GM12878 (cell line): ENCODE measurements around the gene DHRS12. TPM values are rescaled to one million over a fixed set of nuclear protein-coding genes. Genes with fewer than 3 reads are reported as not detected.
A peak's percentile ranks its signal among the peaks of the same experiment; 100 is the strongest.

Experiments
- ATAC-seq: fragments of 200-7000 bp; cut with Tn5 transposase; 3 replicates; pipeline ENCODE4 v1.9.1; 2020; ENCODE audit warnings: mild to moderate bottlenecking, moderate library complexity
- BruUV-seq: library from RNA; stranded (reverse); fragments of 400-500 nt; replicated peaks from 2 replicates; lab custom pipeline; 2021; lab: Mats Ljungman, UMichigan
- CTCF ChIA-PET: fragments of 300-600 bp; sonication (Branson Sonifier 250); formaldehyde crosslinking; extraction: SDS; loops from one replicate; lab custom pipeline; 2021; ENCODE audit warnings: inconsistent platforms; lab: Yijun Ruan, JAX
- POLR2A ChIA-PET: fragments of 350-600 bp; formaldehyde crosslinking; extraction: SDS; loops from one replicate; lab custom pipeline; 2021; ENCODE audit warnings: inconsistent platforms; lab: Charles Lee
- RAD21 ChIA-PET: fragments of 300-600 bp; sonication (Branson Sonifier 250); formaldehyde crosslinking; loops from one replicate; lab custom pipeline; 2023; ENCODE audit warnings: antibody characterized with exemption; ENCODE audit not compliant: unreplicated experiment; lab: Charles Lee
- SMC1A ChIA-PET: fragments of 300-600 bp; sonication (Branson Sonifier 250); formaldehyde crosslinking; loops from one replicate; lab custom pipeline; 2023; ENCODE audit not compliant: unreplicated experiment, uncharacterized antibody; lab: Charles Lee
- DNase-seq: peaks from one replicate; pipeline ENCODE4 v3.0.0-alpha.2; 2011; ENCODE audit warnings: low read depth, low spot score
- FAIRE-seq: peaks from 3 replicates; lab custom pipeline; 2011; peaks lifted over from hg19 to GRCh38; lab: Jason Lieb, UNC
- H2AFZ ChIP-seq: 2 replicates; pipeline ENCODE4 v1.6.0; 2011; ENCODE audit warnings: low read depth, low read length, control low read depth; ENCODE audit not compliant: control insufficient read depth
- H3K27ac ChIP-seq: 2 replicates; pipeline ENCODE4 v1.5.1; 2011; ENCODE audit warnings: control low read depth; ENCODE audit not compliant: control insufficient read depth, insufficient read depth
- H3K27me3 ChIP-seq, 2 experiments: replicated peaks in 1 of 2; 2 replicates each; pipeline versions ENCODE4 v1.6.0 to v1.6.1; 2011; ENCODE audit warnings: low read length in 1 of 2; ENCODE audit not compliant: control insufficient read depth in 2 of 2, insufficient read depth in 2 of 2
- H3K36me3 ChIP-seq, 2 experiments: 2 replicates each; pipeline ENCODE4 v1.5.1; 2011; ENCODE audit warnings: low read length in 1 of 2; ENCODE audit not compliant: control insufficient read depth in 2 of 2, insufficient read depth in 2 of 2
- H3K4me1 ChIP-seq: 2 replicates; pipeline ENCODE4 v1.6.1; 2011; ENCODE audit warnings: mild to moderate bottlenecking, low read length, moderate library complexity, mixed read lengths; ENCODE audit not compliant: control insufficient read depth, insufficient read depth
- H3K4me2 ChIP-seq: 2 replicates; pipeline ENCODE4 v1.6.0; 2011; ENCODE audit warnings: control low read depth; ENCODE audit not compliant: control insufficient read depth, insufficient read depth
- H3K4me3 ChIP-seq: fragments of 200-600 bp; sonication (generic); 2 replicates; pipeline ENCODE4 v1.5.1; 2016
- H3K79me2 ChIP-seq: 2 replicates; pipeline ENCODE4 v1.6.0; 2011; ENCODE audit warnings: low read length; ENCODE audit not compliant: control insufficient read depth, insufficient read depth
- H3K9ac ChIP-seq: 2 replicates; pipeline ENCODE4 v1.8.0; 2011; ENCODE audit warnings: low read length, control low read depth, mixed read lengths; ENCODE audit not compliant: control insufficient read depth, insufficient read depth
- H3K9me3 ChIP-seq: replicated peaks from 3 replicates; pipeline ENCODE4 v1.5.1; 2011; ENCODE audit warnings: mild to moderate bottlenecking, low read length; ENCODE audit not compliant: control insufficient read depth, insufficient read depth
- H4K20me1 ChIP-seq: 2 replicates; pipeline ENCODE4 v1.6.0; 2011; ENCODE audit not compliant: control insufficient read depth, insufficient read depth
- BMI1 ChIP-seq: fragments of 450-650 bp; IDR thresholded peaks from 2 replicates; pipeline ENCODE4 v1.6.1; 2016; ENCODE audit warnings: mild to moderate bottlenecking, moderate library complexity, borderline replicate concordance
- ESRRA ChIP-seq: IDR thresholded peaks from 2 replicates; pipeline ENCODE4 v1.6.1; 2012; ENCODE audit warnings: mild to moderate bottlenecking, low read length, improper control_type of control experiment
- POLR2A ChIP-seq: IDR thresholded peaks from 2 replicates; pipeline ENCODE4 v1.6.1; 2011; ENCODE audit warnings: low read depth, mild to moderate bottlenecking, low read length
- SP1 ChIP-seq: IDR thresholded peaks from one replicate; pipeline ENCODE4 v1.6.1; 2011; ENCODE audit warnings: low read depth, low read length
- SPI1 ChIP-seq: IDR thresholded peaks from 2 replicates; pipeline ENCODE4 v1.6.1; 2011; ENCODE audit warnings: low read depth, mild to moderate bottlenecking, low read length, moderate library complexity, borderline replicate concordance; ENCODE audit not compliant: insufficient read depth
- ZNF217 ChIP-seq: fragments of 450-650 bp; IDR thresholded peaks from 2 replicates; pipeline ENCODE4 v1.6.1; 2017; ENCODE audit warnings: antibody characterized with exemption, mild to moderate bottlenecking
- WGBS: methylation state at CpG from one replicate; pipeline ENCODE4 v1.1.6; 2016; ENCODE audit warnings: low lambda C conversion rate; ENCODE audit not compliant: insufficient replicate concordance, insufficient coverage; ENCODE audit errors: missing lambda C conversion rate; 5-methylcytosine and 5-hydroxymethylcytosine counted together
- in situ Hi-C: fragments of 300-500 bp; cut with MboI; formaldehyde crosslinking; loops from 9 replicates; pipeline ENCODE4 v1.14.3; 2018; ENCODE audit warnings: mixed read lengths
- intact Hi-C: fragments of 100-400 bp; cut with micrococcal nuclease; formaldehyde crosslinking; loops from one replicate; pipeline ENCODE4 v1.14.2; 2022; ENCODE audit not compliant: unreplicated experiment
- polyA plus RNA-seq, 11 experiments: library from polyadenylated mRNA; depleted of rRNA in 4 of 11; unstranded in 6 of 11; stranded (reverse) in 5 of 11; fragments of >200 nt; fragmentation: Nextera tagmentation in 4 of 11; fragmentation: Illumina TruSeq in 1 of 11; extraction: Ambion mirVana in 4 of 11; extraction: Trizol in 1 of 11; gene quantifications; 1 replicate in 1 of 11; 2 replicates in 10 of 11; pipeline versions ENCODE4 v1.2.1 to v1.2.3, GENCODE V29; 2011 to 2016; ENCODE audit warnings: inconsistent platforms in 2 of 11, missing spikeins in 2 of 11, low read depth in 1 of 11
- total RNA-seq, 4 experiments: library from RNA; depleted of rRNA in 3 of 4; stranded (reverse); fragments of >200 nt in 3 of 4; fragmentation: Illumina TruSeq in 1 of 4; extraction: Trizol in 1 of 4; gene quantifications; 2 replicates each; pipeline versions ENCODE4 v1.2.1 to v1.2.3, GENCODE V29; 2013 to 2021

Gene DHRS12
- total and polyA plus RNA-seq, 10 of the 15 experiments (the other 5 are each of a cell fraction or from before 2014, with no cell fraction given): 2.9 to 11.3 (median 8.2) TPM

GRCh38 chr13:51806566-51806965, 2.6 kb upstream of the DHRS12 start:
- no TSS peak for BruUV-seq
- SMC1A ChIA-PET: interaction anchor here (0.6 to 2.4 kb wide), 5 partner anchors 9 to 39 kb away, joined by 3 to 19 read pairs (median 6); partner anchors contain the start of gene TMEM272

DNA sequence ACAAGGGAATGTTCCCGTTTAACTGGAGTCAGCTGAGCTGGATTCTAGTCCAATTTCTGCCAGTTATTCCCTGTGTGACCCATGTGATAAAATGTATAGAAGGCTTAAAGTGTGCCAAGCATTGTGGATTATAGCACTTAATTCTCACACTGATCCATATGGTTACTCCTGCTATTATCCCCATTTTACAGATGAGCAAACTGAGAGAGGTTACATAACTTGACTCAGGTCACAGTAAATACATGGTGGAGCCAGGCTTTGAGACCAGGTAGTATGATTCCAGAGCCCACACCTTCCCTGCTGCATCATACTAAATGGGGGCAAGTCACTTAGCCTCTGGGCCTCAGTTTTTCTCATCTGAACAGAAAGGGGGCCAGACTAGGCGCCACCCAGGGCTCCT, 2.0 kb upstream of the DHRS12 start:
- no peak for FAIRE-seq
- H3K4me1 ChIP-seq: peaks cover 17% of the 10 kb centered on the region

More at GRCh38 chr13:51806566-51806965, 2.6 kb upstream of the DHRS12 start:
- Histone ChIP-seq H3K9me3 (no peaks in the 10 kb centered on the region), H3K27ac (no peak overlapping the region), H3K4me3 (no peak overlapping the region), H3K4me2 (no peak overlapping the region), H2AFZ (no peak overlapping the region), H3K36me3 (no peaks in the 10 kb centered on the region), H3K4me1 (peaks cover 22% of the 10 kb centered on the region), H3K79me2 (no peaks in the 10 kb centered on the region; the same call in 1 of the 2 replicates), H4K20me1 (no peaks in the 10 kb centered on the region), H3K27me3 (no peaks in the 10 kb centered on the region), H3K9ac (no peak overlapping the region)
- intact Hi-C loops: no loop called here
- no peak for ATAC-seq
- FAIRE-seq: no peak
- TF ChIP-seq ZNF217: no peak
- TF ChIP-seq BMI1: peak; percentile 93
- peak; percentile 49; the same call in 1 of the 2 replicates for TF ChIP-seq SPI1
- no peak for DNase-seq
- WGBS: 62% methylated on average over 2 of the region's 2 CpGs
- ChIA-PET CTCF (interaction anchor here (1.5 to 2.5 kb wide), 2 partner anchors 9 kb away, joined by 5 to 12 read pairs; no protein-coding TSS in a partner anchor), POLR2A (interaction anchor here (1.2 to 1.4 kb wide), 2 partner anchors 9 to 354 kb away, joined by 3 read pairs; partner anchors contain the start of gene INTS6), RAD21 (interaction anchor here (1.1 kb wide), 1 partner anchor 8 kb away, joined by 5 read pairs; no protein-coding TSS in a partner anchor)
- in situ Hi-C loops: no loop called here

More for the DNA sequence above, 2.0 kb upstream of the DHRS12 start:
- Histone ChIP-seq H3K4me2 (no peak overlapping the region), H3K36me3 (no peaks in the 10 kb centered on the region)
- WGBS: 96% methylated on average over 2 of the region's 2 CpGs
- intact Hi-C loops: no loop called here
- BruUV-seq: no TSS peak
- TF ChIP-seq ESRRA (no peak), SP1 (no peak), POLR2A (no peak)
- TF ChIP-seq, all 136 proteins: peak for 0
- Histone ChIP-seq H3K27ac (no peak overlapping the region), H3K9me3 (no peaks in the 10 kb centered on the region), H3K4me3 (no peak overlapping the region), H4K20me1 (no peaks in the 10 kb centered on the region), H3K9ac (no peak overlapping the region), H3K79me2 (no peaks in the 10 kb centered on the region; the same call in 1 of the 2 replicates), H3K27me3 (no peaks in the 10 kb centered on the region), H2AFZ (no peak overlapping the region)
- in situ Hi-C loops: no loop called here
- DNase-seq (no peak), ATAC-seq (no peak)
- RAD21 ChIA-PET: interaction anchor here (0.9 to 1.1 kb wide), 2 partner anchors 8 to 9 kb away, joined by 3 to 5 read pairs; no protein-coding TSS in a partner anchor
- POLR2A ChIA-PET: interaction anchor here (0.6 to 1.4 kb wide), 4 partner anchors 8 to 353 kb away, joined by 3 to 4 read pairs (median 3); partner anchors contain the start of gene INTS6
- CTCF ChIA-PET: interaction anchor here (1.7 to 2.5 kb wide), 3 partner anchors 8 to 44 kb away, joined by 5 to 12 read pairs (median 8); no protein-coding TSS in a partner anchor
- SMC1A ChIA-PET: interaction anchor here (0.6 to 2.4 kb wide), 8 partner anchors 8 to 103 kb away, joined by 3 to 19 read pairs (median 5); partner anchors contain the start of gene TMEM272
